ENCODE data around the gene AKAP14.

Gene AKAP14
- 0 reads per million in 3 donors for total RNA-seq

- no peaks in the 10 kb centered on the region for H3K36me3 ChIP-seq (ENCODE audit: control insufficient read depth, insufficient read depth, low read length)
- H3K4me3 ChIP-seq (ENCODE audit: insufficient read depth, low read depth, low read length, poor library complexity, severe bottlenecking): no peak within 1 kb of the TSS
- no peaks in the 10 kb centered on the region for H3K4me1 ChIP-seq (ENCODE audit: control insufficient read depth, insufficient read depth, low read length, poor library complexity, severe bottlenecking)
- no peaks in the 10 kb centered on the region for H3K9me3 ChIP-seq (ENCODE audit: control insufficient read depth, low read length)
- H3K27ac ChIP-seq (ENCODE audit: insufficient read depth, low read length, poor library complexity, severe bottlenecking): no peak within 1 kb of the TSS
- no peak for DNase-seq
- H3K27me3 ChIP-seq (replicated peaks; ENCODE audit: control insufficient read depth, insufficient read depth, low read length, poor library complexity, severe bottlenecking): no peaks in the 10 kb centered on the region
These were observed at the start of gene AKAP14 for GRCh38 chrX:119895843-119896326. Gene AKAP14 (plus strand): TSS chrX:119895893. CDS start chrX:119903224, 7,331 bp downstream.

- DNase-seq: peak; percentile 89 to 94 (median 91)
These were observed 43.0 kb upstream of the AKAP14 start, which contains the start of gene UPF3B for GRCh38 chrX:119852382-119853353. Gene UPF3B (minus strand): TSS chrX:119852963. CDS start chrX:119852928, 35 bp downstream.

GRCh38 chrX:119853444-119853843 is 42.2 kb upstream of the AKAP14 start:
- Histone ChIP-seq H3K9me3 (ENCODE audit: control insufficient read depth, low read length) (no peaks in the 10 kb centered on the region), H3K4me1 (ENCODE audit: control insufficient read depth, insufficient read depth, low read length, poor library complexity, severe bottlenecking) (no peaks in the 10 kb centered on the region), H3K4me3 (ENCODE audit: insufficient read depth, low read depth, low read length, poor library complexity, severe bottlenecking) (no peak overlapping the region), H3K27me3 (replicated peaks; ENCODE audit: control insufficient read depth, insufficient read depth, low read length, poor library complexity, severe bottlenecking) (no peaks in the 10 kb centered on the region), H3K27ac (ENCODE audit: insufficient read depth, low read length, poor library complexity, severe bottlenecking) (peak overlapping the region; percentile 53), H3K36me3 (ENCODE audit: control insufficient read depth, insufficient read depth, low read length) (peaks cover 6% of the 10 kb centered on the region)
- no peak for DNase-seq

More at GRCh38 chrX:119852382-119853353, 43.0 kb upstream of the AKAP14 start, which contains the start of gene UPF3B:
- H3K4me1 ChIP-seq (ENCODE audit: control insufficient read depth, insufficient read depth, low read length, poor library complexity, severe bottlenecking): no peaks in the 10 kb centered on the region
- peak within 1 kb of the TSS; percentile 94 for H3K27ac ChIP-seq (ENCODE audit: insufficient read depth, low read length, poor library complexity, severe bottlenecking)
- H3K9me3 ChIP-seq (ENCODE audit: control insufficient read depth, low read length): no peaks in the 10 kb centered on the region
- no peaks in the 10 kb centered on the region for H3K27me3 ChIP-seq (replicated peaks; ENCODE audit: control insufficient read depth, insufficient read depth, low read length, poor library complexity, severe bottlenecking)
- peaks cover 6% of the 10 kb centered on the region for H3K36me3 ChIP-seq (ENCODE audit: control insufficient read depth, insufficient read depth, low read length)
- H3K4me3 ChIP-seq (ENCODE audit: insufficient read depth, low read depth, low read length, poor library complexity, severe bottlenecking): peak within 1 kb of the TSS; percentile 76

GRCh38 chrX:119870626-119871131 is 25.0 kb upstream of the AKAP14 start:
- Histone ChIP-seq H3K4me3 (ENCODE audit: insufficient read depth, low read depth, low read length, poor library complexity, severe bottlenecking) (peak overlapping the region; percentile 68), H3K4me1 (ENCODE audit: control insufficient read depth, insufficient read depth, low read length, poor library complexity, severe bottlenecking) (peaks cover 7% of the 10 kb centered on the region), H3K36me3 (ENCODE audit: control insufficient read depth, insufficient read depth, low read length) (no peaks in the 10 kb centered on the region), H3K27me3 (replicated peaks; ENCODE audit: control insufficient read depth, insufficient read depth, low read length, poor library complexity, severe bottlenecking) (no peaks in the 10 kb centered on the region), H3K27ac (ENCODE audit: insufficient read depth, low read length, poor library complexity, severe bottlenecking) (peak overlapping the region; percentile 92), H3K9me3 (ENCODE audit: control insufficient read depth, low read length) (no peaks in the 10 kb centered on the region)
- DNase-seq: no peak

- Histone ChIP-seq H3K9me3 (ENCODE audit: control insufficient read depth, low read length) (no peaks in the 10 kb centered on the region), H3K36me3 (ENCODE audit: control insufficient read depth, insufficient read depth, low read length) (no peaks in the 10 kb centered on the region), H3K4me3 (ENCODE audit: insufficient read depth, low read depth, low read length, poor library complexity, severe bottlenecking) (peak overlapping the region; percentile 68), H3K4me1 (ENCODE audit: control insufficient read depth, insufficient read depth, low read length, poor library complexity, severe bottlenecking) (peaks cover 7% of the 10 kb centered on the region), H3K27me3 (replicated peaks; ENCODE audit: control insufficient read depth, insufficient read depth, low read length, poor library complexity, severe bottlenecking) (no peaks in the 10 kb centered on the region), H3K27ac (ENCODE audit: insufficient read depth, low read length, poor library complexity, severe bottlenecking) (peak overlapping the region; percentile 92)
- DNase-seq: peak in 1 of 3 donors; percentile 31
These were observed 24.5 kb upstream of the AKAP14 start for GRCh38 chrX:119871245-119871598.

- Histone ChIP-seq H3K4me1 (ENCODE audit: control insufficient read depth, insufficient read depth, low read length, poor library complexity, severe bottlenecking) (peaks cover 7% of the 10 kb centered on the region), H3K27me3 (replicated peaks; ENCODE audit: control insufficient read depth, insufficient read depth, low read length, poor library complexity, severe bottlenecking) (no peaks in the 10 kb centered on the region), H3K4me3 (ENCODE audit: insufficient read depth, low read depth, low read length, poor library complexity, severe bottlenecking) (peak within 1 kb of the TSS; percentile 68), H3K36me3 (ENCODE audit: control insufficient read depth, insufficient read depth, low read length) (no peaks in the 10 kb centered on the region), H3K9me3 (ENCODE audit: control insufficient read depth, low read length) (no peaks in the 10 kb centered on the region), H3K27ac (ENCODE audit: insufficient read depth, low read length, poor library complexity, severe bottlenecking) (peak within 1 kb of the TSS; percentile 92)
- peak; percentile 72 to 79 (median 77) for DNase-seq
These were observed 23.9 kb upstream of the AKAP14 start, which contains the start of the genes NDUFA1 and RNF113A for GRCh38 chrX:119871599-119872395. Gene NDUFA1 (plus strand): TSS chrX:119871832. CDS start chrX:119871912, 80 bp downstream. Gene RNF113A (minus strand): TSS chrX:119871733. CDS start chrX:119871613, 120 bp downstream.

GRCh38 chrX:119878740-119879139 is 17.0 kb upstream of the AKAP14 start:
- no peak for DNase-seq
- H3K9me3 ChIP-seq (ENCODE audit: control insufficient read depth, low read length): no peaks in the 10 kb centered on the region
- H3K4me3 ChIP-seq (ENCODE audit: insufficient read depth, low read depth, low read length, poor library complexity, severe bottlenecking): no peak overlapping the region
- H3K27ac ChIP-seq (ENCODE audit: insufficient read depth, low read length, poor library complexity, severe bottlenecking): no peak overlapping the region
- no peaks in the 10 kb centered on the region for H3K36me3 ChIP-seq (ENCODE audit: control insufficient read depth, insufficient read depth, low read length)
- no peaks in the 10 kb centered on the region for H3K4me1 ChIP-seq (ENCODE audit: control insufficient read depth, insufficient read depth, low read length, poor library complexity, severe bottlenecking)
- no peaks in the 10 kb centered on the region for H3K27me3 ChIP-seq (replicated peaks; ENCODE audit: control insufficient read depth, insufficient read depth, low read length, poor library complexity, severe bottlenecking)

GRCh38 chrX:119880076-119880475 is 15.6 kb upstream of the AKAP14 start:
- Histone ChIP-seq H3K36me3 (ENCODE audit: control insufficient read depth, insufficient read depth, low read length) (no peaks in the 10 kb centered on the region), H3K4me3 (ENCODE audit: insufficient read depth, low read depth, low read length, poor library complexity, severe bottlenecking) (no peak overlapping the region), H3K27ac (ENCODE audit: insufficient read depth, low read length, poor library complexity, severe bottlenecking) (no peak overlapping the region), H3K27me3 (replicated peaks; ENCODE audit: control insufficient read depth, insufficient read depth, low read length, poor library complexity, severe bottlenecking) (no peaks in the 10 kb centered on the region), H3K9me3 (ENCODE audit: control insufficient read depth, low read length) (no peaks in the 10 kb centered on the region), H3K4me1 (ENCODE audit: control insufficient read depth, insufficient read depth, low read length, poor library complexity, severe bottlenecking) (no peaks in the 10 kb centered on the region)
- no peak for DNase-seq

- Histone ChIP-seq H3K27me3 (replicated peaks; ENCODE audit: control insufficient read depth, insufficient read depth, low read length, poor library complexity, severe bottlenecking) (no peaks in the 10 kb centered on the region), H3K9me3 (ENCODE audit: control insufficient read depth, low read length) (no peaks in the 10 kb centered on the region), H3K27ac (ENCODE audit: insufficient read depth, low read length, poor library complexity, severe bottlenecking) (no peak overlapping the region), H3K4me1 (ENCODE audit: control insufficient read depth, insufficient read depth, low read length, poor library complexity, severe bottlenecking) (no peaks in the 10 kb centered on the region), H3K36me3 (ENCODE audit: control insufficient read depth, insufficient read depth, low read length) (no peaks in the 10 kb centered on the region), H3K4me3 (ENCODE audit: insufficient read depth, low read depth, low read length, poor library complexity, severe bottlenecking) (no peak overlapping the region)
- no peak for DNase-seq
These were observed 14.9 kb upstream of the AKAP14 start for GRCh38 chrX:119880552-119881437.
